DMS114 treated with DMSO at 0.1 percent for 48 hours (cell line): ENCODE results near the gene FA2H.
"Not testable (repeated sequence)": the region's sequence is repeated elsewhere in the genome, so short reads cannot be mapped to it uniquely, and the experiment has no call there.

ENCODE experiments used
- DNase-seq: peaks from one replicate; lab custom pipeline; 2025; ENCODE audit not compliant: unreplicated experiment; lab: John Stamatoyannopoulos, UW

Gene FA2H

GRCh38 chr16:74770831-74771526 is 3.6 kb downstream of the FA2H start:
- no peak for DNase-seq

- no peak for DNase-seq
Observed at GRCh38 chr16:74769586-74770190, 4.9 kb downstream of the FA2H start.

- DNase-seq, result no peak
Observed at GRCh38 chr16:74768239-74768638, 6.4 kb downstream of the FA2H start.

GRCh38 chr16:74767749-74768148 is 6.9 kb downstream of the FA2H start:
- DNase-seq, result no peak

- DNase-seq, result no peak
Observed at GRCh38 chr16:74766729-74767128, 7.9 kb downstream of the FA2H start.

GRCh38 chr16:74764184-74764583 is 10.4 kb downstream of the FA2H start:
- not testable (repeated sequence) for DNase-seq

- no peak for DNase-seq
Observed at GRCh38 chr16:74761665-74762064, 13.0 kb downstream of the FA2H start.

- no peak for DNase-seq
Observed at GRCh38 chr16:74760007-74760767, 14.4 kb downstream of the FA2H start.

GRCh38 chr16:74759564-74759963 is 15.1 kb downstream of the FA2H start:
- no peak for DNase-seq

GRCh38 chr16:74758801-74759200 is 15.8 kb downstream of the FA2H start:
- DNase-seq, result no peak

- DNase-seq, result no peak
Observed at GRCh38 chr16:74757349-74757748, 17.3 kb downstream of the FA2H start.

- no peak for DNase-seq
Observed at GRCh38 chr16:74756203-74756602, 18.4 kb downstream of the FA2H start.

- DNase-seq, result no peak
Observed at GRCh38 chr16:74753180-74753579, 21.4 kb downstream of the FA2H start.

- no peak for DNase-seq
Observed at GRCh38 chr16:74752756-74753155, 21.9 kb downstream of the FA2H start.

- DNase-seq, result no peak
Observed at GRCh38 chr16:74752258-74752657, 22.4 kb downstream of the FA2H start.

- DNase-seq, result no peak
Observed at GRCh38 chr16:74751658-74752057, 23.0 kb downstream of the FA2H start.

GRCh38 chr16:74749291-74750055 is 25.1 kb downstream of the FA2H start:
- DNase-seq, result no peak

GRCh38 chr16:74748616-74749026 is 26.0 kb downstream of the FA2H start:
- DNase-seq, result no peak

- DNase-seq, result no peak
Observed at GRCh38 chr16:74747716-74748615, 26.7 kb downstream of the FA2H start.

- DNase-seq, result no peak
Observed at GRCh38 chr16:74745926-74746325, 28.7 kb downstream of the FA2H start.
